ENCODE measurements around the gene DRC3. TPM values are rescaled to one million over a fixed set of nuclear protein-coding genes. Genes with fewer than 3 reads are reported as not detected.

DRC3 gene, protein sequence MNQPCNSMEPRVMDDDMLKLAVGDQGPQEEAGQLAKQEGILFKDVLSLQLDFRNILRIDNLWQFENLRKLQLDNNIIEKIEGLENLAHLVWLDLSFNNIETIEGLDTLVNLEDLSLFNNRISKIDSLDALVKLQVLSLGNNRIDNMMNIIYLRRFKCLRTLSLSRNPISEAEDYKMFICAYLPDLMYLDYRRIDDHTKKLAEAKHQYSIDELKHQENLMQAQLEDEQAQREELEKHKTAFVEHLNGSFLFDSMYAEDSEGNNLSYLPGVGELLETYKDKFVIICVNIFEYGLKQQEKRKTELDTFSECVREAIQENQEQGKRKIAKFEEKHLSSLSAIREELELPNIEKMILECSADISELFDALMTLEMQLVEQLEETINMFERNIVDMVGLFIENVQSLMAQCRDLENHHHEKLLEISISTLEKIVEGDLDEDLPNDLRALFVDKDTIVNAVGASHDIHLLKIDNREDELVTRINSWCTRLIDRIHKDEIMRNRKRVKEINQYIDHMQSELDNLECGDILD
- total RNA-seq, result 0.74 TPM

DNA sequence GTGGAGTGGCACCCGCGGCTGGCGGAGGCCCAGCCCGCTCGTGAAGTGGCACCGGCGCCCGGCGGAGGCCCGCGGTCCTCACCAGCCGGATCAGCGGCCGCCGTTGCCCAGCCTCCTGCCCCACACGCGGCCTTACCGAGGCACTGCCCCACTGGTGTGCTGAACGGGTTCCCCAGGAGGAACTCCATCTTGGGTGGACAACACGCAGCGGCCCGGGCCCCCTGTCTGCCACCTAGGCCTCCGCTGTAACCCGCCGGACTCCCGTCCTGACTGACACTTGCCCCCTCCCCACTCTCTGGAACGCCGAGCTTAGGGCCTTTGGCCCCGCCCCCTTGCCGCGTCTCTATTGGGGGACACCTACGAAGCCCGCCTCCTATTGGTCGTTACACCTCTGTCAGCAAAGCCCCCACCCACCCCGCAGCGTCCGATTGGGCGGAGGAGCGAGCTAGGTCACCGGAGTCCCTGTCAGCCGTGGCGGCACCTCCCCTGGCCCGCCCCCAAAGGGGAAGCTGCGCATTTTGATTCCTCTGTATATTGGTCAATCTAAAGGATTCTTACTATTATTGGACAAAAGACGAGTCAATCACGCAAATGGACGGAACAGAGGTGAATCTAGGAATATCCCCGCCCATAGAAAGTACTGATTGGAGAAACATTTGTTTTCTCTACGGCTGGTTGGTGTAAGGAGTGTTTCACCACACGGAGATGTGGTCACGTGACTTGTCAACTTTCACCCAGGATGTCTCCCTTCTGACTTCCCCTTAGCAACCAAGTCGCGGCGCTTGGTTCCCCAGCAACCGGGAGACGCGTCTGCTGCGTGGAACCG, at the start of gene DRC3, which contains the start of gene TOM1L2:
Gene DRC3, plus strand, starts transcription at position 737 of the 826 bp plus-strand sequence. CDS start 4,737 bp downstream, outside the sequence.
Gene TOM1L2, minus strand, starts transcription at position 275 of the 826 bp plus-strand sequence. Its CDS starts 87 bp downstream, at position 188.
- TF ChIP-seq, protein P1, sequence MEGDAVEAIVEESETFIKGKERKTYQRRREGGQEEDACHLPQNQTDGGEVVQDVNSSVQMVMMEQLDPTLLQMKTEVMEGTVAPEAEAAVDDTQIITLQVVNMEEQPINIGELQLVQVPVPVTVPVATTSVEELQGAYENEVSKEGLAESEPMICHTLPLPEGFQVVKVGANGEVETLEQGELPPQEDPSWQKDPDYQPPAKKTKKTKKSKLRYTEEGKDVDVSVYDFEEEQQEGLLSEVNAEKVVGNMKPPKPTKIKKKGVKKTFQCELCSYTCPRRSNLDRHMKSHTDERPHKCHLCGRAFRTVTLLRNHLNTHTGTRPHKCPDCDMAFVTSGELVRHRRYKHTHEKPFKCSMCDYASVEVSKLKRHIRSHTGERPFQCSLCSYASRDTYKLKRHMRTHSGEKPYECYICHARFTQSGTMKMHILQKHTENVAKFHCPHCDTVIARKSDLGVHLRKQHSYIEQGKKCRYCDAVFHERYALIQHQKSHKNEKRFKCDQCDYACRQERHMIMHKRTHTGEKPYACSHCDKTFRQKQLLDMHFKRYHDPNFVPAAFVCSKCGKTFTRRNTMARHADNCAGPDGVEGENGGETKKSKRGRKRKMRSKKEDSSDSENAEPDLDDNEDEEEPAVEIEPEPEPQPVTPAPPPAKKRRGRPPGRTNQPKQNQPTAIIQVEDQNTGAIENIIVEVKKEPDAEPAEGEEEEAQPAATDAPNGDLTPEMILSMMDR (IDR thresholded peaks at IDR 0.05), result peak in 1 of 3 experiments; percentile 20
- TF ChIP-seq POLR2A (IDR thresholded peaks at IDR 0.05) (peak in 1 of 2 donors; percentile 88), POLR2AphosphoS5 (IDR thresholded peaks at IDR 0.05; ENCODE audit: insufficient read depth in 1 of 2, low read depth in 1 of 2) (peak; percentile 94 to 96)
- Histone ChIP-seq H3K36me3 (no peaks in the 10 kb centered on the region), H3K9me3 (no peaks in the 10 kb centered on the region), H3K27ac (peak within 1 kb of the TSS; percentile 93), H3K27me3 (no peaks in the 10 kb centered on the region), H3K4me3 (peak within 1 kb of the TSS; percentile 96 to 98), H3K4me1 (peaks cover 52% of the 10 kb centered on the region)
- intact Hi-C loops (cut with DNase I), result no loop called here
- DNase-seq (ENCODE audit: extremely low spot score in 2 of 2), result peak; percentile 100

DNA sequence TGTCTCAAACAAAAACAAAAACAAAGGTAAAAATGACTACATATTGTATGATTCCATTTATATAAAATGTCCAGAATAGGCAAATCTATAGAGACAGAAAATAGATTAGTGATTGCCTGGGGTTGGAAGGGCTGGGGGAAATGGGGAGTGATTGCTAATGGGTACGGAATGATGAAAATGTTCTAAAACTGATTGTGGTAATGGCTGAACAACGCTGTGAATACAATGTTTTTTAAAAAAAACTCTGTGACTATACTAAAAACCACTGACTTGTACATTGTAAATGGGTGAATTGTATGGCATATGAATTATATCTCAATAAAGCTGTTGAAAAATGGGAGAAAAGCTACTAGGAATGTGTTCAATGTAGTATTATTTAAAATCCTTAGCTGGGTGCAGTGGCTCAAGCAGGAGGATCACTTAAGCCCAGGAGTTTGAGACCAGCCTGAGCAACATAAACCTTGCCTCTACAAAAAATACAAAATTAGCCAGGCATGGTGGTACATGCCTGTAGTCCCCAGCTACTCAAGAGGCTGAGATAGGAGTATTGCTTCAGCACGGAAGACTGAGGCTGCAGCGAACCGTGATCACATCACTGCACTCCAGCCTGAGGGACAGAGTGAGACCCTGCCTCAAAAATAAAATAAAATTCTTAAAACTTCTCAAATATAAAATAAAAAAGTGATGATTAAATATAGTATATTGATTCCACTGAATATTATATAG, 48.4 kb upstream of the DRC3 start:
- Histone ChIP-seq H3K4me3 (no peak overlapping the region), H3K27ac (no peak overlapping the region), H3K36me3 (peaks cover 0 to 4% of the 10 kb centered on the region in 2 donors), H3K9me3 (no peaks in the 10 kb centered on the region), H3K4me1 (peaks cover 64% of the 10 kb centered on the region), H3K27me3 (no peaks in the 10 kb centered on the region)
- no peak for DNase-seq (ENCODE audit: extremely low spot score in 2 of 2)
- intact Hi-C loops (cut with DNase I), result loop anchor here (10.0 kb wide), 1 partner anchor 109 kb away; no protein-coding TSS in a partner anchor
- no peak for TF ChIP-seq POLR2A (IDR thresholded peaks at IDR 0.05)
- no peak for TF ChIP-seq POLR2AphosphoS5 (IDR thresholded peaks at IDR 0.05; ENCODE audit: insufficient read depth in 1 of 2, low read depth in 1 of 2)
- TF ChIP-seq, protein P1 (IDR thresholded peaks at IDR 0.05), result no peak

DNA sequence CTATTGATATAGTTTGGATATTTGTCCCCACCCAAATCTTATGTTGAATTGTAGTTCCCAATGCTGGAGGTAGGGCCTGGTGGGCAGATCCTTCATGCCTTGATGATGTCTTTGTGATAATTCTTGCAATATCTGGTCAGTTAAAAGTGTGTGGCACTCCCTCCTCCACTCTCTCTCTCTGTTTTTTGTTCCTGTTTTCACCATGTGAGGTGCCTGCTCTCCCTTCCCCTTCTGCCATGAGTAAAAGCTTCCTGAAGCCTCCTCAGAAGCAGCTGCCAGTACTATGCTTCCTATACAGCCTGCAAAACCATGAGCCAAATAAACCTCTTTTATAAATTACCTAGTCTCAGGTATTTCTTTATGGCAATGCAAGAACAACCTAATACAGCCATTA, 47.8 kb upstream of the DRC3 start:
- Histone ChIP-seq H3K36me3 (peaks cover 0 to 4% of the 10 kb centered on the region in 2 donors), H3K9me3 (no peaks in the 10 kb centered on the region), H3K27ac (no peak overlapping the region), H3K27me3 (no peaks in the 10 kb centered on the region), H3K4me1 (peaks cover 58% of the 10 kb centered on the region), H3K4me3 (no peak overlapping the region)
- no peak for TF ChIP-seq POLR2A (IDR thresholded peaks at IDR 0.05)
- TF ChIP-seq, protein P1 (IDR thresholded peaks at IDR 0.05), result no peak
- TF ChIP-seq POLR2AphosphoS5 (IDR thresholded peaks at IDR 0.05; ENCODE audit: insufficient read depth in 1 of 2, low read depth in 1 of 2), result no peak
- no peak for DNase-seq (ENCODE audit: extremely low spot score in 2 of 2)
- intact Hi-C loops (cut with DNase I), result loop anchor here (10.0 kb wide), 1 partner anchor 110 kb away; no protein-coding TSS in a partner anchor

DNA sequence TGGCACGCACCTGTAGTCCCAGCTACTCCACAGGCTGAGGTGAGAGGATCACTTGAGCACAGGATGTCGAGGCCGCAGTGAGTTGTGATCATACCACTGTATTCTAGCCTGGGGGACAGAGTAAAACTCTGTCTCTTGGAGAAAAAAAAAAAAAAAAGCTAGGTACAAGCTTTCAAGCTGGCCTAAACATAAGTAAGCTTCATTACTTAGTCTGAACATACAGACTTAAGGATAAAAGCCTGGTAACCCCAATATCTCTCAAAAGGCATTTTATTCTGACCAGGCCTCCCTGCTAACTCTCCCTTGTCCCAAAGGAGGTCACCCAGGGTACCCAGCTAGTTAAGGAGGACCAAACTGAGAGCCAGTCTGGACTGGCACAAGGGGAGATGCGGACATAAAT, 46.6 kb upstream of the DRC3 start:
- Histone ChIP-seq H3K27ac (no peak overlapping the region), H3K4me3 (no peak overlapping the region), H3K4me1 (peaks cover 47% of the 10 kb centered on the region), H3K36me3 (peaks cover 0 to 4% of the 10 kb centered on the region in 2 donors), H3K27me3 (no peaks in the 10 kb centered on the region), H3K9me3 (no peaks in the 10 kb centered on the region)
- no peak for TF ChIP-seq POLR2AphosphoS5 (IDR thresholded peaks at IDR 0.05; ENCODE audit: insufficient read depth in 1 of 2, low read depth in 1 of 2)
- TF ChIP-seq POLR2A (IDR thresholded peaks at IDR 0.05), result no peak
- TF ChIP-seq, protein P1 (IDR thresholded peaks at IDR 0.05), result no peak
- no peak for DNase-seq (ENCODE audit: extremely low spot score in 2 of 2)
- intact Hi-C loops (cut with DNase I), result loop anchor here (10.0 kb wide), 1 partner anchor 111 kb away; no protein-coding TSS in a partner anchor

Data from vagina (tissue), 2 donors.